Right lobe of liver (tissue), 6 donors: ENCODE results near the gene DHX34. TPM values are rescaled to one million over a fixed set of nuclear protein-coding genes. Genes with fewer than 3 reads are reported as not detected.
A peak's percentile ranks its signal among the peaks of the same experiment; 100 is the strongest.

Source experiments
- ATAC-seq, 4 donors: fragments of 200-7000 bp; cut with Tn5 transposase; one replicate each; pipeline ENCODE4 v1.9.1; 2020; ENCODE audit warnings: mild to moderate bottlenecking in 4 of 4, moderate library complexity in 4 of 4
- DNase-seq, 3 donors: peaks; one replicate each; pipeline ENCODE4 v3.0.0-alpha.2; 2020
- H3K27ac ChIP-seq, 3 donors: fragments of 200-600 bp; one replicate each; pipeline ENCODE4 v1.8.0; 2022
- H3K27me3 ChIP-seq, 2 donors: fragments of 200-600 bp; one replicate each; pipeline ENCODE4 v1.8.0; 2022
- H3K36me3 ChIP-seq, 4 donors: fragments of 200-600 bp; sonication (generic) in 1 of 4; one replicate each; pipeline versions ENCODE4 v1.5.1 to v1.8.0; 2017 to 2022; ENCODE audit warnings: control low read depth in 1 of 4
- H3K4me1 ChIP-seq, 4 donors: fragments of 200-600 bp; sonication (generic) in 1 of 4; one replicate each; pipeline versions ENCODE4 v1.5.1 to v1.8.0; 2017 to 2022; ENCODE audit warnings: control low read depth in 1 of 4
- H3K4me3 ChIP-seq, 3 donors: fragments of 200-600 bp; one replicate each; pipeline ENCODE4 v1.8.0; 2022
- H3K9me3 ChIP-seq, 4 donors: fragments of 200-600 bp; sonication (generic) in 1 of 4; one replicate each; pipeline versions ENCODE4 v1.5.1 to v1.8.0; 2017 to 2022; ENCODE audit warnings: control low read depth in 1 of 4
- CTCF ChIP-seq, 4 donors: fragments of 200-600 bp in 3 of 4; fragments of 450-650 bp in 1 of 4; IDR thresholded peaks; one replicate each; pipeline versions ENCODE4 v1.5.1 to v1.8.0; 2016 to 2022; ENCODE audit warnings: antibody characterized with exemption in 4 of 4, mild to moderate bottlenecking in 2 of 4
- POLR2A ChIP-seq: fragments of 450-650 bp; IDR thresholded peaks from one replicate; pipeline ENCODE4 v1.6.1; 2017; ENCODE audit warnings: antibody characterized with exemption, mild to moderate bottlenecking
- WGBS: methylation state at CpG from one replicate; pipeline ENCODE4 v1.1.6; 2018; ENCODE audit warnings: low coverage, low lambda C conversion rate; ENCODE audit not compliant: insufficient coverage; ENCODE audit errors: missing lambda C conversion rate; 5-methylcytosine and 5-hydroxymethylcytosine counted together
- intact Hi-C, 2 donors: fragments of 100-400 bp; cut with DNase I; formaldehyde crosslinking; loops; one replicate each; pipeline versions ENCODE4 v1.11.2 to v1.14.1; 2022
- total RNA-seq, 6 experiments: library from RNA; depleted of rRNA in 2 of 6; stranded (reverse); fragments of >200 nt in 2 of 6; fragmentation: NEBNext Ultra II Directional in 3 of 6; extraction: Animal tissue kit (Norgen Biotek cat#: 25700) in 3 of 6; gene quantifications; one replicate each; pipeline versions ENCODE4 v1.1.0 to v1.2.4, GENCODE V29; 2016 to 2023
- donor health status: DM: no; HTN: yes; CAD: no.
- donor health status: DM: no; HTN: no; CAD: no.
- donor health status: DM: no; HTN: no; CAD: no.
- donor health status: DM: no; HTN: yes; CAD: no.
- donor health status: DM: no; HTN: yes; CAD: no.

The DHX34 gene
- total RNA-seq, 6 experiments from 2014 or later, result 5.2 to 11.9 (median 8.7) TPM

GRCh38 chr19:47416643-47416985 is 67.5 kb downstream of the DHX34 start:
- H3K36me3 ChIP-seq, result no peaks in the 10 kb centered on the region
- intact Hi-C loops, result no loop called here
- ATAC-seq (no peak), DNase-seq (no peak)
- no peaks in the 10 kb centered on the region for H3K9me3 ChIP-seq
- H3K27ac ChIP-seq, result no peak overlapping the region
- no peak for TF ChIP-seq POLR2A
- TF ChIP-seq CTCF (IDR thresholded peaks at IDR 0.05), result no peak
- WGBS, result 35% methylated on average over 10 of the region's 12 CpGs
- H3K4me1 ChIP-seq, result no peaks in the 10 kb centered on the region
- H3K27me3 ChIP-seq, result peaks cover 0 to 27% of the 10 kb centered on the region in 2 donors
- no peak overlapping the region for H3K4me3 ChIP-seq

GRCh38 chr19:47417107-47417745 is 68.1 kb downstream of the DHX34 start:
- peak in 1 of 4 donors; percentile 7 for ATAC-seq

GRCh38 chr19:47417746-47418691 is 68.9 kb downstream of the DHX34 start:
- ATAC-seq, result no peak
- Histone ChIP-seq H3K36me3 (no peaks in the 10 kb centered on the region), H3K4me3 (no peak overlapping the region), H3K27me3 (peaks cover 0 to 27% of the 10 kb centered on the region in 2 donors), H3K9me3 (no peaks in the 10 kb centered on the region), H3K4me1 (no peaks in the 10 kb centered on the region), H3K27ac (no peak overlapping the region)
- 6% methylated on average over 24 of the region's 34 CpGs for WGBS
- TF ChIP-seq POLR2A (no peak), CTCF (IDR thresholded peaks at IDR 0.05) (no peak)
- intact Hi-C loops, result no loop called here
- no peak for DNase-seq

More at GRCh38 chr19:47417107-47417745, 68.1 kb downstream of the DHX34 start:
- WGBS, result 19% methylated on average over 8 of the region's 18 CpGs
- Histone ChIP-seq H3K4me3 (no peak overlapping the region), H3K27ac (no peak overlapping the region), H3K27me3 (peaks cover 0 to 27% of the 10 kb centered on the region in 2 donors), H3K4me1 (no peaks in the 10 kb centered on the region), H3K36me3 (no peaks in the 10 kb centered on the region), H3K9me3 (no peaks in the 10 kb centered on the region)
- no peak for TF ChIP-seq POLR2A
- TF ChIP-seq CTCF (IDR thresholded peaks at IDR 0.05), result no peak
- DNase-seq, result no peak
- intact Hi-C loops, result no loop called here

GRCh38 chr19:47418692-47419029 is 69.5 kb downstream of the DHX34 start:
- ATAC-seq, result no peak
- no peaks in the 10 kb centered on the region for H3K9me3 ChIP-seq
- no peak for TF ChIP-seq CTCF (IDR thresholded peaks at IDR 0.05)
- H3K4me3 ChIP-seq, result no peak overlapping the region
- intact Hi-C loops, result no loop called here
- no peak for DNase-seq
- 7% methylated on average over 7 of the region's 9 CpGs for WGBS
- no peaks in the 10 kb centered on the region for H3K4me1 ChIP-seq
- H3K27ac ChIP-seq, result no peak overlapping the region
- H3K27me3 ChIP-seq, result peaks cover 0 to 27% of the 10 kb centered on the region in 2 donors
- H3K36me3 ChIP-seq, result no peaks in the 10 kb centered on the region
